SK-N-MC (cell line): ENCODE measurements around the gene CSF1.

Experiments used
- EZH2 ChIP-seq: fragments of 200-600 bp; sonication (generic); IDR thresholded peaks from one replicate; pipeline ENCODE4 v1.6.1; 2017; ENCODE audit warnings: antibody characterized with exemption
- FOXP2 ChIP-seq: optimal IDR thresholded peaks from 2 replicates; pipeline ENCODE3; 2011; ENCODE audit warnings: mild to moderate bottlenecking, moderate library complexity; ENCODE audit not compliant: insufficient read depth; ENCODE audit errors: extremely low read length, control extremely low read depth
- POLR2AphosphoS5 ChIP-seq: IDR thresholded peaks from 2 replicates; pipeline ENCODE4 v1.6.1; 2012; ENCODE audit warnings: mild to moderate bottlenecking, low read depth, low read length, borderline replicate concordance

- no peak for TF ChIP-seq POLR2AphosphoS5
- TF ChIP-seq EZH2, result no peak
- TF ChIP-seq FOXP2, result no peak
These were observed 60.9 kb downstream of the CSF1 start for GRCh38 chr1:109971559-109971958.
